HG03571 (cell line): ENCODE measurements around the gene ABCB11.
"Not testable (repeated sequence)": the region's sequence is repeated elsewhere in the genome, so short reads cannot be mapped to it uniquely, and the experiment has no call there.

Experiments used
- ATAC-seq: cut with Tn5 transposase; IDR thresholded peaks from one replicate; pipeline ENCODE4 v1.9.1; 2021; ENCODE audit not compliant: unreplicated experiment

ABCB11 gene

GRCh38 chr2:169031202-169031601, at the start of gene ABCB11:
TSS of gene ABCB11 (minus strand) at chr2:169031324. CDS start at chr2:169018125, 13,199 bp downstream.
- ATAC-seq, result no peak

DNA sequence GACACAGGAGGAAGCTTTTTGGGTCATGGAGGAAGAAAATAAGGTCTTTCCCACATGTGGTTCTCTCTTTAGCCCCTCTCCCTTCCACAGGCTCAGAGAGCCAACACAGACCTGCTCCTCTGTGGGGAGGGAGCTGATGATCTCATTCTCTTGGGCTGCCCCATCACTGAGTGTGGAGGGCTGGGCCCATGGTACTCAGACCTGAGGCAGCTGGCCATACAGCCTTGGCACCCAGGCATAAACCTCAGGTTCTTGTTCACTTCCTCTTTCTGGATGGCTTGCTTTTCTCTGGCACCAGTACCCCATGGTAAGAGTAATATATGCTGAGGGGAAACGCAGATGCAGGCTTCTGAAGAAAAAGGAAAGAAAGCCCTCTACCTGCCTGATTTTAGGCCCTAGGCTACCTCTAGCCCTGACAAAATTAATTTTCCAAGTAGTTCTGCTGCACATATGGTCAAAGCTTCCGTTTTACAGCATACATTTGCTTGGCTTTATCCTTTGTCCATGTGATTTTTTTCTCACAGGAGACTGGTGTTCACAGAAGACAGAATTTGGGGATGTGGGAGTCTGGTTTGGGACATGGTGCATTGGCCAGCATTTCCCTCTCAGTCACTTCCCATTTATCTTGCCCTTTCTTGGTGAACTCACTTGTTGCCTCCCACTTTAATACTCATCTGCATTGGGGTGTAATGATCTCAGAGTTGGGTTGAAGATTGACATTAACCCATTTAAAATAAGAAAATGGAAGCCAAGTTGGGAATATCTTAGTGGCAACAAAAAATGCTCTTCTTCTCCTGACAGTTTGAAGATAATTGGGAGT, 49.3 kb upstream of the ABCB11 start:
- ATAC-seq, result peak; percentile 92

DNA sequence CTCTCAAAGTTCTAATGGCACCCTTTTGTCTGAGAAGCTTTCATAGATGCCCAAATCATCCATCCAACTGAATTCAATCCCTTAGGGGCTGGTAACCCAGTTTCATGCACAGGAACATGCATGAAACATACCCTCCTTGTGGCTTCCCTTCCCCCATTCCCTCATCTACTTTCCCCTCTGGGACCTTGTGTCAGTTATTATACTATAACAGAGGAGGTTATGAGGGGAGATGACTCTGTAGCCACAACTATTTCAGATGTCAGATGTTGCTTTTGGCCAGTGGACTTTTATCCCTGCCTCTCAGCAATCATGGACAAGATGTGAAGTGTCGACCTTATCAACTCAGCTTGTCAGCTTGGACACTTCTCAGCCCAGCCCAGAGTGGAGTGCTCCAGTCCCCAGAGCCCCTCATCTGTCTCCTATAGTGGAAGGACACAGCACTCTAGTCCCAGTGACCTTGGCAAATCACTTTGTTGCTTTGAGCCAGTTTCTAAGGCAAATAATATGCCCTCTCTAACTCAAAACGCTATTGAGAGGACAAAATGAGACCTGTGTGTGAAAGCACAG, 46.6 kb upstream of the ABCB11 start:
- no peak for ATAC-seq

GRCh38 chr2:169073963-169074751, 43.0 kb upstream of the ABCB11 start:
- peak; percentile 44 for ATAC-seq

DNA sequence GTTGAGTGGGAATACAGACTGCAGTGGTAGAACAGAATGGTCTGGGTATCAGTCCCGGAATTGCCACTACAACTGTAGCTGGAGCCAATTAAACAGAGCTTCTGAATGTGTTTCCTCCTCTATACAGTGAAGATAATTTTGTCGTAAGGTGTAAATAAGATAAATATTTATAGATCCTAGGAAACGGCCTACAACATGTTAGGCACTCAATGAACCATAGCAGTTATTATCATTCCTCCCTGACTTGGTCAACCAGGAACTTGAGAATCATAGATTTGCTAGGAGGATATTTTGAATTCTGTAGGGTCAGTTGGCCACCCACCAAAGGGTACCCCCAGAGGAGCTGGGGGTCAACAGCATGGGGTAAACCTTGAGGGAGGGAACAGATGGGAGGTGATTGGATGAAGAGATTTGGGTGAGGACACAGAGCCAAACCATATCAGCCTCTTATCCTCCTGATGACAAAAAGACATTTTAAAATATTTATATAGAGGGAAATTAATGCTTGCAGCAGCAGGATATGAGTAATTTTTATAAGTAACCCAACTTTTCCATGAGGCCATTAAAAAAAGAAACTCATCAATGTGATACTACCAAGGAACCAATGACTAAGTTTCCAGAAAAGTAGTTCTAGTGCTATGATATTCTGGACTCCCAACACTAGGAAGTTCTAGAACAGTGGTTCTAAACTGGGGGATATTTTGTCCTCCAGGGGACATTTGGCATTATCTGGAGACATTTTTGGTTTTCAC, 42.3 kb upstream of the ABCB11 start:
- no peak for ATAC-seq

DNA sequence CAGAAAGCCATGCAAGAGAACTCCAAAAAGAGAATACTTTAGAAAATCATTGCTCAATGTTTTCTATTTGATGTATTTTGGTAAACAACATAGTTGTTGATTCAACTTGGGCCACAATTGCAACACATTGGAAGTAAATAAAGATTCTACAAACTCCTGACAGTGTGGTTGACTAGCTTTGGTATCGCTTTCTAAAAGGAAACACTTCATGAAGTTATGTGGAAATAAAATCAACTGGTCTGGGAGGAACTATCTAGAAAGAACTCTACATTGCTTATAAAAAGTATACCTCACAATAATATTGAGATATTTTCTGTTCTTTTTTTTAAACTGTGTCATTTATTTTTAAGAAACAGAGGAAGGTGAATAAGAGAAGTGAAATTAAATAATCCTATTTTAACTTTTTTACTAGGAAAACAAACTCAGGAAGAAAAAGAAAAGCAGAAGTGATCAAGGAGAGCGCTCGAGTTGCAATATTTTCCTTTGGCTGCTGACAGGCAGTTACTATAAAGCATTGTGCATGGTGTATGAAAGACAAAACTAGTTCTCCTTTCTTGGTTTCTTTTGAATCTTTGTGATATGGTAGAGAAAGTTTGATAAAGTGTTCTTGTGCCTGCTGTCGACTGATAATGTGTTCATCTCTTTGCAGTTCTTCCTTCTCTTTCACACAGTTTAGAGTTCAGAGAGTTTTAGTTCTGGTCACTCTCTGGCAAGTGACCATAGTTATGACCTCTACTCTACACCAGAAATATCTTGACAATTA, 41.2 kb upstream of the ABCB11 start:
- ATAC-seq, result no peak

DNA sequence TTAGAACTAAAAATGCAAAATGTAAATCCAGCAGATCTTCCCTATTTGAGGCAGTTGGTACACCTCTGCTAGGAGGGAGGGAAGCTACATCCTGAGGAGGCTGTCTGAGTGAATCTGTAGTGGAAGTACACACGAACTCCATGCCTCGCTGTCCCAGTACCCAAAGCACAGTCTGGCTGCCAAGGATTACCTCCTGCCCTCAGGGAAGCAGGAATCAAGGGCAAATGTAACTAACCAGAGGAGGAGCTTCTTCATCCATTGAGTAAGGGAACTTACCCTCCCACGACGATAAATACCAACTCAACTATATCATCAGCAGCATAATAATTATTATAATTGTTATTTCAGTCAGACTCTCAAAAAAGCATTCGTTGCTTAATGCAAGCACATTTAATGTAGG, 40.3 kb upstream of the ABCB11 start:
- no peak for ATAC-seq

DNA sequence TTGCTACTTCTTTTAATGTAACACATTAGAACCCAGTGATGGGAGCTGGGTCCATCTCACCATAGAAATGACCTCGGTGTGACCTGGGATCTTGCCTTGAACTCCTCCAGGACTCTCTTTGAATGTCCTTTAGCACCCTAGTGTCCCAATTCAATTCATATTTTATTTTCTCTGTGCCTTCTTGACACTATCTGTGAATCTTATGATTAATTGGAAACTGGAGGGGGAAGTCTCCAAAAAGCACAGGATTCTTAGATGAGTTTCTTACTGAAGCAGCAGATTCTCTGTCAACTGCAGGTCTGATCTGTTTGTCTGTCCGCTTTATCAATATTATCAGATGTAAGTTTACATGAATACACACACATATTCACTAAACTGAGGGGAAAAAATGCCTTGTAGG, 38.7 kb upstream of the ABCB11 start:
- ATAC-seq, result no peak

DNA sequence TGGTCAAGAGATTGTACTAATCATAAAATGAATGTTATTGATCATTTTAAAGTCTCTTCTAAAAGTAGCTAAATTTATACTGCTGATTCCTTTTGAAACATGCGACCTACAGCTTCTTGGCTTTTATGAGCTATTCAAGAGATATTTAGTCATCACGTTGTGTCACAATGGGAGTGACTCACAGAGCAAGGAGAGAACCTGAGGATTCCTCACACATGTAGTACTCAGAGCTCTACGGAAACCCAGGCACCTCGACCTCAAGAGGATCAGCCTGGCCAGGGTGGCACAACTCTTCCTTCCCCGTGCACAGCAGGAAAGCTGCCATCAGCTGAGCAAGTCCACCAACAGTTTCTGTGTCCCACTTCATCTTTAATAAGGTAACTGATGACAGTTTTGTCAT, 38.2 kb upstream of the ABCB11 start, which contains the start of gene DHRS9:
Gene DHRS9, plus strand, starts transcription at position 223 of the 400 bp plus-strand sequence. CDS start 12,019 bp downstream, outside the sequence.
- ATAC-seq, result no peak

GRCh38 chr2:169066897-169067296, 35.8 kb upstream of the ABCB11 start:
- no peak for ATAC-seq

DNA sequence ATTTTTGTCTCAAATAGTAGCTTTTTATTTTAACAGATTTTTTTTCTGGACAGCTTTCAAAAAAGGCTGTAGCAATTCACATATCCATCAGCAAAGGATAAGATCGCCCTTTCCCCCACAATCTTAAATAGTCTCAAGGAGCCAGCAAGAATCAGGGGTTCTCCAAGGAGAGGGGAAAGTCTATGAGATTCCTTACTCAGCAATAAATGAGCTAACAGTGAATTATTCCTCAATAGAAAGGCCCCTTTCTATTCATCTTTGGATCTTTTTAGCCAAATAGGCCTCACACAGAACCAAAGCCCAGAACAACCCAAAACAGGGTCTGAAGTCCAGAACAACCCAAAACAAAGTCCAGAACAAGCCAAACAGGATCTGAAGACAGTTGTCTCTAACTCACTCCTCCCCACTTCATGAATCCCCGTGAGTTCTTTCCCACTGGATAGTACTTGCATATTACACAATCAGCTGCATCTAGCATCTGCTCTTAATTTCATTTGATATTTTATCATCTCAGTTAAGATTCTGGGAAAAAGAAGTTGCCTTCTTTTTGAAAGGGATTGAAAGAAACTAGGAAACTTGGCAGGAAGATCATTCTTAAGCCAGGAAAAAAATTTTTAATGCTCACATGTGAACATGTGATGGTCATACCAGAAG, 34.9 kb upstream of the ABCB11 start:
- ATAC-seq, result no peak

GRCh38 chr2:169065422-169065821, 34.3 kb upstream of the ABCB11 start:
- ATAC-seq, result no peak

- not testable (repeated sequence) for ATAC-seq
Observed at GRCh38 chr2:169064199-169064598, 33.1 kb upstream of the ABCB11 start.

GRCh38 chr2:169054575-169054974, 23.5 kb upstream of the ABCB11 start:
- ATAC-seq, result not testable (repeated sequence)

GRCh38 chr2:169050476-169051240, 19.5 kb upstream of the ABCB11 start:
- ATAC-seq, result no peak

GRCh38 chr2:169049142-169049541, 18.0 kb upstream of the ABCB11 start:
- ATAC-seq, result no peak

DNA sequence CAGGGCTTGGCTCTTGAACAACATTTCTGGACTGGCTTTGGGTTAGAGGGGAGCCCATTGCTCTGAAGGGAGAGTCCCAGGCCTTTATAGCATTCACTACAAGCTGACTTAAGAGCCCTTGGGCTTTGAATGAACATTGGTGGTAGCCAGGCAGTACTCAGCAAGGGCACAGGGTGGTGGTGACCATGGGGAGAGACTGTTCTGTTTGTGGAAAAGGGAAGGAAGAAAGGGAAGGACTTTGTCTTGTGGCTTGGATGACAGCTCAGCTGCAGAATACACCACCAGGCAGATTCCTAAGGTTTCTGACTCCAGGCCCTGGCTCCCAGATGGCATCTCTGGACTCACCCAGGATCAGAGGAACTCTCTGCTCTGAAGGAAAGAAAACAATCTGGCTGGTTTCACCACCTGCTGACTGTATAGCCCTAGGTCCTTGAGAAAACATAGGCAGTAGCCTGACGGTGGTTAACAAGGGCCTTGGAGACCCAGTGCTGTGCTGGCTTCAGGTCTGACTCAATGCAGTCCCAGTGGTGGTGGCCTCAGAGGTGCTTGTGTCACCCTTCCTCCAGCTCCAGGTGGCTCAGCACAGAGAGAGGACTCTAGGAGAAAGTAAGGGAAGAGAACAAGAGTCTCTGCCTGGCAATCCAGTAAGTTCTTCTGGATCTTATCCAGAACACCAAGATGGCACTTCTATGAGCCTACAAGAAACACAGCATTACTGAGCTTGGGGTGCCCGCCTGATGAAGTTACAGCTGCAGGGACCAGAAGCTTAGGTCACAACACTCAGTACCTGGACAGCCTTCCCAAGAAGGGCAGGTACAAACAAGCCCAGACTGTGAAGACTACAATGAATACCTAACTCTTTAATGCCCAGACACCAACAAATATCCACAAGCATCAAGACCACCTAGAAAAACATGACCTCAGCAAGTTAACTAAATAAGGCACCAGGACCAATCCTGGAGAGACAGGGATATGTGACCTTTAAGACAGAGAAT, 16.4 kb upstream of the ABCB11 start:
- ATAC-seq, result no peak
